ENCODE data around the gene SFRP5.

Gene SFRP5

DNA sequence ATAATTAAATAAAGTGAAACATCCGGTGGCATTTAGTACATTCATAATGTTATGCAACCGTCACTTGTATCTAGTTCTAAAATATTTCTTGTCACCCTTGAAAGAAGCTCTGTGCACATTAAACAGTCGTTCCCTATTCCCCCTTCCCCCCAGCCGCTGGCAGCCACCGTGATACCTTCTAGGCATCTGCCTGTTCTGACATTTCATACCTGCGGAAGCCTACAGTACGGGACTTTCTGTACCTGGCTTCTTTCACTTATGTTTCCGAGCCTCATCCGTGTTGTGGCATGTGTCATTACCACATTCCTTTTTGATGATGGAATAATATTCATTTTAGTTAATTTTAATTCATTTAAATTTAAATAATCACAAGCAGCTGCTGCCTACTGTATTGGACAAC, 13.9 kb upstream of the SFRP5 start:
- TF ChIP-seq, protein P1, sequence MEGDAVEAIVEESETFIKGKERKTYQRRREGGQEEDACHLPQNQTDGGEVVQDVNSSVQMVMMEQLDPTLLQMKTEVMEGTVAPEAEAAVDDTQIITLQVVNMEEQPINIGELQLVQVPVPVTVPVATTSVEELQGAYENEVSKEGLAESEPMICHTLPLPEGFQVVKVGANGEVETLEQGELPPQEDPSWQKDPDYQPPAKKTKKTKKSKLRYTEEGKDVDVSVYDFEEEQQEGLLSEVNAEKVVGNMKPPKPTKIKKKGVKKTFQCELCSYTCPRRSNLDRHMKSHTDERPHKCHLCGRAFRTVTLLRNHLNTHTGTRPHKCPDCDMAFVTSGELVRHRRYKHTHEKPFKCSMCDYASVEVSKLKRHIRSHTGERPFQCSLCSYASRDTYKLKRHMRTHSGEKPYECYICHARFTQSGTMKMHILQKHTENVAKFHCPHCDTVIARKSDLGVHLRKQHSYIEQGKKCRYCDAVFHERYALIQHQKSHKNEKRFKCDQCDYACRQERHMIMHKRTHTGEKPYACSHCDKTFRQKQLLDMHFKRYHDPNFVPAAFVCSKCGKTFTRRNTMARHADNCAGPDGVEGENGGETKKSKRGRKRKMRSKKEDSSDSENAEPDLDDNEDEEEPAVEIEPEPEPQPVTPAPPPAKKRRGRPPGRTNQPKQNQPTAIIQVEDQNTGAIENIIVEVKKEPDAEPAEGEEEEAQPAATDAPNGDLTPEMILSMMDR (IDR thresholded peaks at IDR 0.05; ENCODE audit: borderline replicate concordance, insufficient read depth, low read depth, low read length), result no peak
- no peak overlapping the region for H3K4me3 ChIP-seq (ENCODE audit: low read depth, low read length)

DNA sequence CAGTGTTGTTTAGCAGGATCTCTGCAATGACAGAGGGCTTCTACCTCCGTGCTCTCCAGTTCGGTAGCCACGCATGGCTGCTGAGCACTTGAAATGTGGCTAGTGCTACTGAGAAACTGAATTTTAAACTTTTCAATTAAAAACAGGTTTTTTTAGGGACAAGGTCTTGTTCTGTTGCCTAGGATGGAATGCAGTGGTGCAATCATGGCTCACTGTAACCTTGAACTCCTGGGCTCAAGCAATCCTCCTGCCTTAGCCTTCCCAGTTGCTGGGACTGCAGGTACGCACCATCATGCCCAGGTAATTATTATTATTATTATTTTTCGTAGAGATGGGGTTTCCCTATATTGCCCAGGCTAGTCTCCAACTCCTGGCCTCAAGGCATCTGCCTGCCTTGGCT, 13.4 kb upstream of the SFRP5 start:
- TF ChIP-seq, protein P1 (IDR thresholded peaks at IDR 0.05; ENCODE audit: borderline replicate concordance, insufficient read depth, low read depth, low read length), result no peak

DNA sequence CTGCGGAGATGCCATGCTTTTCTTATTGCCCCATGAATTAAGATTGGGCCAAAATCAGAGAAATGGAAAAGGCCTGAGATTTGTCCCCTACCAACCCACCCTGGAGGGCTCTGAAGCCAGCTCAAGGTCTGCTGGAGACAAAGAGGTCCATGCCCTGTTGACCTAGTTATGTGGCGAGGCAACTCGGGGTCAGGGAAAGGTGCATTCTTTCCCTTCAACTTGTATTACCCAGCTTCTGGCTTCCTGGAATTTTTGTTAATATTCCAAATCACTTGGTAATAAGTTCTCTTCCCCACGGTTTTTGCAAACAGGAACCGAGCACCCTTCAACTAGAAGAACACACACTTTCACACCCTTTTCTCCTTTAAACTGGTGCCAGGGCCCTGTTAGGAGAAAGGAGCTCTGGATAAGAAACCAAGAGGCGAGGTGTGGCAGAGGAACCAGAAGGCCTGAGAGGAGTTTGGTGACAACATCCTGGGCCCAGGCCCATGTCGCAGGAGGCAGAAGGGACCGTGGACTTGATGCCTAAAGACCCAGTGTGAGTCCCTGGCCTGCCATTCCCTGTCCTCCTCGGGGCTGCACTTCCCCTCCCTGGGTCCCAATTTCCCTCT, 12.5 kb upstream of the SFRP5 start:
- TF ChIP-seq, protein P1 (IDR thresholded peaks at IDR 0.05; ENCODE audit: borderline replicate concordance, insufficient read depth, low read depth, low read length), result no peak

More for the DNA sequence above, 13.4 kb upstream of the SFRP5 start:
- no peak overlapping the region for H3K4me3 ChIP-seq (ENCODE audit: low read depth, low read length)

DNA sequence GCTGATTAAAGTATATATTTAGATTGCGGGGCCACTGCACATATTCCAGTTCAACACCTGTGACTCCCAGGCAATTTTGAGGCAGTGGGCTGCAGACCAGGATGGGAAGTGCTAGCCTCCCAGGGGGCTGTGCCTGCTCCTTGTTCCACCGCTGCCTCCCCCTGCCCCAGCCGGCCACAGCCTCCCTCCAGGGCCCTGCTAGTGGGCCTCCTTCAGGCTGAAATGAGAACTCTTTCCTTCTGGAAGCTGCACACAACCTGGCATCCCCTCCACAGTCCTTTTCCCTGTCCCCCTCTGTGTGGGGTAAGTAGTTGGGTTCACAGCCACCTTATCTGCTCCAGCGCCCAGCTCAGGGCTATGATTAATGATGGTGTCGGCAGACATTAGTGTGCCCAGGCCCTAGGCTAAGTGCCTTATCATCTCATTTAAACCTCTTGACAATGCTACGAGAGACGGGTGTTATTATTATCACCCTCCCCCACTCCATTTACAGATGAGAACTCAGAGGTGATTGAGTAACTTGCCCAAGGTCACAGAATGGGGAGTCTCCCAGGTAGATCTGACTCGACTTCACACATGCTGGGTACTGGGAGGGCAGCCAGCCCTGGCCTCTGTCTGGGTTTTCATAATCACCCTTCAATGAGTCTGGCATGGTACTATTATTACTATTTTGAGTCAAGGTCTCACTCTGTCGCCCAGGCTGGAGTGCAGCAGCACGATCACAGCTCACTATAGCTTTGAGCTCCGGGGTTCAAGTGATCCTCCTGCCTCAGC, 10.8 kb upstream of the SFRP5 start:
- no peak overlapping the region for H3K4me3 ChIP-seq (ENCODE audit: low read depth, low read length)
- TF ChIP-seq, protein P1 (IDR thresholded peaks at IDR 0.05; ENCODE audit: borderline replicate concordance, insufficient read depth, low read depth, low read length), result no peak

More for the DNA sequence above, 12.5 kb upstream of the SFRP5 start:
- H3K4me3 ChIP-seq (ENCODE audit: low read depth, low read length), result no peak overlapping the region

DNA sequence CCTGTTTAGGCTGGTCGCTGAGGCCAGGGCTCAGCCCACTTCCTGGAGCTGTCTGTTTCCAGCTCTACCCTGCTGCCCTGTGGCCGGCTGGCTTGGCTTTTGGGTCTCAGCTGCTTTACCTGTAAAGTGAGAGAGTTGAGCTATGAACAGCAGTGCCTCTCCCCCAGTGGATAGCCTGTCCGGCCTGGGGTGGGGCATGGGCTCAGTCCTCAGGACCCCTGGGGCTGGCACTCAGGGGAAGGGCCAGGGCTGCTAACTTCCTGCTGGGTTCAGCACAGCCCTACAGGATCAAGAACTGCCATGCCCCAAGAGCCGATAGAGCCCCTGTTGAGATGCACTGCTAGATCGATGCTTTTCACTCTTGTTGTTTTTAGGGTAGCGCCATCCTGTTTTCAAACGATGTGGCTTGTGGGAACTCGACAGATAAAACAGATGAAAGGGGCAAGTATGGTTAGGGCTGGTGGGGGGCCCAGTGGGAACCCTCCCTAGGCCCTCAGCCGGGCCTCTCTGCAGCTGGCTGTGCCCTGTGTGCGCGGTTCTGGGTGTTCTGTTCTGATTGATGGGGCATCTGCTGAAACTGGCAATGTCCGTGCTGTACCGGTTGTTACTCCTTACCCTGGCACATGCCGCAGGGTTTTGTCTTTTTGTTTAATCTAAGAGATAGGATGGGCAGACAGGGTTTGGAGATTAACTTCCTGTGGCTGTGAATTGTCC, 10.0 kb upstream of the SFRP5 start:
- TF ChIP-seq, protein P1 (IDR thresholded peaks at IDR 0.05; ENCODE audit: borderline replicate concordance, insufficient read depth, low read depth, low read length), result no peak
- H3K4me3 ChIP-seq (ENCODE audit: low read depth, low read length), result no peak overlapping the region

DNA sequence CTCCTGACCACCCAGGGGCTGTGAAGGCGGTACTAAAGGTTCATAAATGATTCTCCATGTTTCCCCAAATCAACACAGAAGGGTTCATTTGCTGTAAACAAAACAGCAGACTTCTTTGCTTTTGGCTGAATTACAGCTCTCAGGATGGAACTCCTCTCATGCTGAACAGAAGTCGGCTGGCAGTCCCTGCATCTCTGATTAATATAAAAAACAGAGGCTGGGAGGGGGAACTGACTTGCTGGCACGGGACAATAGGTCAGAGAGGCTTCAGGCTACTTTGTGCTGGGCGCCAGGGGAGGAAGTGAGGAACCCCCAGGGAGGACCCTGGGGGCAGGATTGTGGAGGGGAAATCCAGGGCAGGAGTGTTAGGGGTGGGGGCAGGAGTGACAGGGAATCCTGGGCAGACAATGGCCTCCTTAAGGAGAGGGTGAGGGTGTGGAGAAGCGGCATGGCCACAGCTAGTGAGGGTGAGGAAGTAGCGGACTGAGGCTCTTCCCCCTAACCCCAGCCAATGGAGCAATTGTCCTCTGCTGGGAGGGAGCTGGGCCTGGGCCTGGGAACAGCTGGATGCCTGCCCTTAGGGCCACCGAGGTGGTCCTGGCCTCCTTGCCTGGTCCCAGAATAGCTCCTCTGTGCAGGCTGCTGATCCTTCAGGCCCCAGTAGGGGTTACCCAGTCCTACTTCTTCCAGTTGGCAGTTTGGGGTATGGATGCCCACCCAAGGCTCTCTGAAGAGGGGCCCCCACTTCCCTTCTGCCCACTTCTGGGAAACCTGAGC, 9.2 kb upstream of the SFRP5 start:
- TF ChIP-seq, protein P1 (IDR thresholded peaks at IDR 0.05; ENCODE audit: borderline replicate concordance, insufficient read depth, low read depth, low read length), result no peak
- no peak overlapping the region for H3K4me3 ChIP-seq (ENCODE audit: low read depth, low read length)
